SKM-1 treated with dmso at 0.1 percent for 144 hours (cell line): ENCODE results near the gene MRRF.

ENCODE experiments used
- DNase-seq: peaks from one replicate; lab custom pipeline; 2025; ENCODE audit not compliant: unreplicated experiment; lab: John Stamatoyannopoulos, UW

The MRRF gene

DNA sequence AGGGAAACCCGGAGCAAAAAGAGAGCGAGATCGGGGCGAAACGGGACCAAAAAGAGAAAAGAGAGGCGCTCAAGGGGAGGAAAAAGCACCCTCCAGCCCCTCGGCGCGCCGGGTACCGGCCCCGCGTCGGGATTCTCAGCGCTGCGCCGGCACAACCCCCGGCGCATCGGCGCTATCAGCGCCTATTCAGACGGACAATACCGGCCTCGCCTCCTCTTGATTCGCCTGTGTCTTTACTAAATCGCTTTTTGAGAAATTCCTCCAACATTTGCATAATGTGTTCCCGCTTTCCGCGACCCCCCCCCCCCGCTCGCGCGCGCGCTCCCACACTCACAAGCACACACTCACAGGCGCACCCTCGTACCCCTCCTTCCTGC lies 36.5 kb upstream of the MRRF start:
- DNase-seq = no peak

DNA sequence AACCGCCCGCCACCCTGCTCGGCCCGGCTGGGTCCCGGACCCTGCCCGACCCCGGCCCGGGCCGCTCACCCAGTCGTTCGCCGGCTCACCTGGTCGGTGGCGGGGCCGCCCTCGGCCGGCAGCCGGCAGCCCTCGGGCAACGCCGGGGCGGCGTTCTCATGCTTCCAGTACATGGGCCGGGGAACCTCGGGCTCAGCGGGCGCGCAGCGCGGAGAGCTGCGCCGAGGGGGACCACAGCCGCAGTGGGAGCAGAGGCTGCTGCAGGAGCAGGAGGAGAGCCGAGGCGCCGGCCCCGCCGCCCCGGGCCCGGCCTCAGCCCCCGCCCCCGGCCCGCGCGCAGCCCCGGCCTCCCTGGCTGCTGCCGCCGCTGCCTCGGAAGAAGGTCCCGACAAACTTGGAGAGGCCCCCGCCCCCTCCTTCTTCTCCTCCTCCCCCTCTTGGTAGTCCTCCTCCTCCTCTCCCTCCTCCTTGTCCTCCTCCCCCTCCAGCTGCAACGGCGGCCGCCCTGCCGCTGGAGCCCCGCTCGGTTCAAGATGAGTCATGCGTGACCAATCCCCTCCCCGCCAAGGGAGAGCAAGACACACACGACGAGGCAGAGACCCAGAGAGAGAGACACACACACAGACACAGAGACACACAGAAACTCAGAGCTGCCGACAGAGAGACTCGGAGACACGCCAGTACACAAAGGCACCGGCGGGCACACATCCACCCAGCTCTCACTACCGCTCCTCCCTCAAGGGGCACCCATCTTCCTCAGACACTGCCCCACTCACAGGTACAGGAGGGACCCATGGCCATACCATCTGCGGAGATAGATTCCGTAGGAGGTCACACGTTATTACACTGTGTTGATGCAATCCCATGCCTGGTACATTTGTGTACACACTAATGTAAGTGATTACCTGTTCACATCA lies 35.9 kb upstream of the MRRF start, which contains the start of gene LHX6:
Gene LHX6, minus strand, starts transcription at position 390 of the 917 bp plus-strand sequence. Its CDS starts 217 bp downstream, at position 173.
- no peak for DNase-seq

DNA sequence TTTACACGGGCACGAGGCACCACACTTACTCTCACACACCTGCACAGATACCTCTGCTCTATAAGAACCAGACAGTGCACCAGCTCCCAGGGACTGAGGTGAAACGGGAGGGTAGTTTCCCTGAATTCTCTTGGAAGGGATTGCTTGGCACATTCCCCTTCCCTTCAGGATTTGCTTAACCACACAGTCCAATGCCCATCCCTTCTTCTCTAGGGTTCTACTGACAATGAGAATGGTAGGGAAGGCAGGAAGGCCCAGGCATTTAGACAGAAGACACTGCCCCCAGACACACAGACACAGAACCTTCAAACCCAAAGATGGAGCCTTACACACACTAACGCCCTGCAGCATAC lies 35.2 kb upstream of the MRRF start:
- no peak for DNase-seq

DNA sequence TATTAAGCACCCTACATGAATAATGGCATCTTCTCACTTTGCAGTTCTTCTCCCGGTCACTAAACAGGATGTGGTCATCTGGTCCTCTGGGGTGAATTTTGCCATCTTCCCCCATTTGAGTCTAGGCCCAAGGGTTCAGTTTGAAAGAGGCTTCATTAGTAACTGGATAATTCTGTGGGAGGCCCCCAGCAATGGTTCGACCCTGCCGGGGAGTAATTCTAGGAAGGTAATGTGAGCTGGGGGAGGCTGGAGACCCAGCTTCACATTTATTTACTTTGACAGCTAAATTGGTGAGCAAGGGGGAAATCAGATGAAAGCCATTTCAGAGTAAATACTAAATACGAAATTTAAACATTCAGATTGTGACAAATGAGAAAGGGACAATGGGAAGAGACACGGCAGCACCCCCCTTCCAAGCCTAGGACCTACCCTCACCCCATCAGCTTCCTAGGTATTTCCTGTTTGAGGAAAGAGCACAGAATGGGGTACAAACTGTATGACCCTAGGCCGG lies 31.8 kb upstream of the MRRF start:
- no peak for DNase-seq

DNA sequence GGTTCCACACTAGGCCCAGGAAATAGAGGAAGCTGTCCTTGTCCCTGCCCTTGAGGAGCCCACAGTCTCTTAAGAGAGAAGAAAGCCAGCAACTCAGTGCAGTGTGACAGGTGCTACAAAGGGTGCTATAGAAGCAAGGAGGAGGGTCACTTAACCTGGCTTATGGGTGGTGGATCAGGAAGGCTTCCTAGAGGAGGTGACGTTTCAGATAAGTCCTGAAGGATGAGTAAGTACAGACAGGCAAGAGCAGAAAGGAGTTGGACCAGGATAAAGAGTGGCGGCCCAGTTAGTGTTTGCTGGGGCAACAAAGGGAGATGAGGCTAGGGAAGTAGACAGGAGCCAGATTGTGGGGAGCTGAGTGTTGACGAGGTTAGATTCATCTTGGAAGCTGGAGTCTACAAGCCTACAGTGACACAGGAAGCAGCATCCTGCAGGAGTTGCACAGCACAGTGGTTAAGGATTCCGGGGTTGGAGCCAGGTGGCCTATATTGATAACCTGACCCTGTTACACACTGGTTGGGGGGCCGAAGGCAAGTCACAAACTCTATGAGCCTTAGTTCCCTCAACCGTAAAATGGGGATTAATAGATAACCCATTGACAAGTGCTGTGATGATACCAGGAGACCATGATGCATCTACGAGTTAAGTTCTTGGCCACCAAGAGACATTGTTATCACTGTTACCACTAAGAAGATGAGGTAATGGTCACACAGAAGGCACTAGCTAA lies 30.5 kb upstream of the MRRF start:
- DNase-seq = no peak

DNA sequence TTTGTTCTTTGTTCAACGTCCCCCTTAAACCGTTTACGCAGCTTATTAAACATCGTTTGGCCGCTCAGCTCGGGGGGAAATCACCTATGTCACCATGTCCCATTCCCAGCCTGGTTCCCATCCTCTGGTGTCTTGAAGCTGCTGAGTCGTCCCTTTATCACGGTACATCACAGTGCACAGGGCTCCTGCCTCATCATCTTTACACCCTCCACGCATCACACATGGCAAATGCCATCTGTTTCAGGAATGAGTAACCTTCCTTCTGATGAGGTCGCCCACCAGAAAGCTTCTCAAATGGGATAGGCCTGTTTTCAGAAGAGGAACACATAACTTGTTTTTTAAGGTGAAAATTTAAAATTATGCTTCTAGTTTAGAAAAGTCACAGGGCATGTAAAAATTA lies 28.0 kb upstream of the MRRF start:
- no peak for DNase-seq

DNA sequence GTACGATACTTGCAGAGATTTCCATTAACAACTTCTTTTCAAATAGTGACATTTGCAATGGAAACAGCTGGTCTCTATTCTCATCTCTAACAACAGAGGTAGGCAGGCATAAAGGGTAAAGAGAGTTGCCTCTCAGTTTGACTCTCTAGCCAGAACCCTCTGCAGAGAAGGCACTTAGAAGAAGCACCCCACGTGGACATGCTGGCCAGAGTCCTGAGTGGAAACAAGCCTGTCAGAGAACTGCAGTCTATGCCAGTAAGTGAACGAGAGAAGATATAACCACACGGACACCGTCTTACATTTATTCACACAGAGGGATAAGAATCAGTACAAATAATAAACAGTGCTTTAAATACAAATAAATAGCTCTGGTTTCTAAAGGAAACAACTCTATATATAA lies 25.0 kb upstream of the MRRF start:
- no peak for DNase-seq

DNA sequence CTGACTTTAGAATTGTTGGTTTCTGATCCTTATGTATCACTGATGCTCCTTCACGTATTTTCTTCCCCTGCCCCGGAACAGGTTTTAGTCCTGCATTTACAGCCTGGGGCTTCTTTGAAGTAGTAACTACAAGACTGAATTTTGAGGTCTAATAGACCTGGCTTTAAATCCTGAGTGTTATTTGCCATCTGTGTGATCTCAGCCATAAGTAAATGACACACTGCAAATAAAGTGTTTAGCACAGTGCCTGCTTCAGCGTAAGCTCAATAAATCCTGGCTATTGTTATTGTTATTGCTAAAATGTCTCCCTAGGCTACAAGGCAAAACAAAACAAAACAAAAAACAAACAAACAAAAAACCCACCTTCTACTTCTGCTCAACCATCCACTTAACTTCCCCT lies 20.3 kb upstream of the MRRF start:
- DNase-seq = no peak

DNA sequence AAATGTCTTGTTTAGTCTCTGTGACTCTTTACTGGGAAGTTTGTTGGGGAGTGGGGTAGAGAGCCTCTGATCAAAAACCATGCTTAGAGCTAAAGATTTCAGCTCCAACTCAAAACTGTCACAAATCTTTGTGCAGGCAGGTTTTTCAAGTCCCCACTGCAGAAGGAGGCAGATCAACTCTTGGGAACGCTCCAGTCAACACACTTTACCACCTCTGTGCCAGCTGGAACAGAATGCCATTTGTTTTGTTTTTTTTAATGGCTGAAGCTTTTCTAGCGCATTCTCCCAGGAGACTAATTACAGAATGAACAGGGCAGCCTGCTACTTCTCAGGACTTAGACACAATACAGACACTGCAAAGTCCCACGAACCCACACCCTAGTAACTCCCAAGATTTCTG lies 18.0 kb upstream of the MRRF start:
- no peak for DNase-seq

DNA sequence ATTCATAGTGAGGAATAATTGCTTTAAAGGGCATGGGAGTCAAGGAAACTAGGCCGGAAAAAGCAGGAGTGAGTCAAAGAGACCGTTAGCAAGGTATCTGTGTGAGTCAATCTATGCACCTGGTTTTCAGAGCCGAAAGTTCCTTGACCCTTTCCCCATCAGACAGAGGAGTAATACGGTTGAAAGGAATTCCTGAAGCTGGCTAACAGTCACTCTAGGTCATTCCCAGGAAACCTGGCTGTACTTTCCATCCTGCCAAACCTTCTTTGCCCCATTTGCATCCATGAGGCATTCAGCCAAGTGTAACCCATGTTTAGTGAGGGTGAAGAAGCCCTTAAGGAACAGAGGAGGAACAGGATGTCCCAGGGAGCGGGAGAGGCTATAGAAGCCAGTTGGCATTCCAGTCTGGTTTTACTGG lies 16.2 kb upstream of the MRRF start:
- DNase-seq = no peak

DNA sequence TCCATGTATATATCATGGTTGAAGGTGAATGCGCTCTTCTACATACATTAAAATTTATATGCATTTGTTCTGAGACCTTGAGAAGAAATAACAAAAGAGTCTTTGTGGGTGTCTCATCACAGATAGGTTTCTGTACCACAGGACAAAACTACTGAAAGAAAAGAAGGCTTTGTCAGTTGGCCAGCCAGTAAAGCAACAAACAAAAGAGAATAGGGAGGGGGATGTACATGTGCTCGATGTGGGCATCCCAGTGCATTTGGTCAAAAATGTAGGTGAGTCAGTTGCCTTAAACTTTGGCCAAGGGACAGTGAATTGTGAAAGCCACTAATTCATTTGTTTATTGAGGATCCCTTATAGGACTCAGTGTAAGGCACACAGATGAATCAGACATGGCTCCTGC lies 13.3 kb upstream of the MRRF start:
- no peak for DNase-seq

DNA sequence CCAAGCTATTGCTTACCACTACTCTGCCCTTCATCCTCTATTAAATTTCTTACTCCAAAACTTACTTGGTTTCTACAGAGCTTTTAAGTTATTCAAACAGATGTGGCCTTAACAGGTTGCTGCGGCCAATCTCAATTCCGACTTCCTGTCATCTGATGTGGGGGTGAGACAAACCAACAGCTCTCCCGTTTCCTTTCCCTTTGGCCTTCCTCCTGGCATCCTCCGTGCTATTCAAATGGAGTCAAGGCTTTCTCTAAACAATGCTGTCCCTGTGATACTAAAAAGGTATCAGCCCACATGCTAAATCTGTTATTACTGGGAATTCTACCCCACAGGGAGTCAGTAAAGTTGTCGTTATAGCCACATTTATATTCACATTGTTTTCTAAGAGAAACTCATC lies 11.9 kb upstream of the MRRF start:
- DNase-seq = no peak

DNA sequence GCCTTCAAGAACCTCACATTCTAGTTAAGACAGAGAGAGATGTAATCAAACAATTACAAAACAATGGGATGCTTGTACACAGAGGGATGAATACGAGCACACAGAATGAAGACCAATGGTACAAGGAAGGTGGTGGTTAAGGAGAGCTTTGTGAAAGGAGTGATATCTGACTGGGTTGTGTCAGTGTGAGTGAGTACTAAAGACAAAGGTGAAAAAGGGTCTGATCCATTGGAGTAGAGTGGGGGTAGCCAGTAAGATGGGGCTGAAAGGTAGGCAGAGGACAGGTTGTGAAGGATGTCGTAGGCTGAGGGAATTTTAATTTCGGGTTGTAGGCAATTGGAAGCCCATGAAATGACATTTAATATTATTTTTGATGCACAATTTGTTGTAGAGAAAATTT lies 9.9 kb upstream of the MRRF start:
- DNase-seq = no peak

DNA sequence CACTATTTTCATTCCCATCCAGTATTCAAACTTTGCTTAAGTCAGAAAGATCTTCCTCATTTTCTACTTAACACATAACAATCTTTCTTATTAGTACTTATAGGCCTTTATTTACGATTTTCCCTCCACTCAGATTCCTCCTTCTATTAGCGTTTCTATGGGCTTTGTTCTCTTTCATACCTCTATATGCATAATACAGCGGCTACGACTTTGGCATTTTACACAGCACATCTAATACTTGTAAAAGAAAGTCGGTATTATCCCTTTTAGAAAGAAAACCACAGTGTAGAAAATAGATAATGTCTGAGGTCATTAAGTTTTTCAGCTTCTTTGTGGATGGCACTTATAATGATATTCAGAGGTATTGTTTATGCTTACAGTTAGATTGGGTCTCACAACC lies 8.5 kb upstream of the MRRF start:
- DNase-seq = no peak

DNA sequence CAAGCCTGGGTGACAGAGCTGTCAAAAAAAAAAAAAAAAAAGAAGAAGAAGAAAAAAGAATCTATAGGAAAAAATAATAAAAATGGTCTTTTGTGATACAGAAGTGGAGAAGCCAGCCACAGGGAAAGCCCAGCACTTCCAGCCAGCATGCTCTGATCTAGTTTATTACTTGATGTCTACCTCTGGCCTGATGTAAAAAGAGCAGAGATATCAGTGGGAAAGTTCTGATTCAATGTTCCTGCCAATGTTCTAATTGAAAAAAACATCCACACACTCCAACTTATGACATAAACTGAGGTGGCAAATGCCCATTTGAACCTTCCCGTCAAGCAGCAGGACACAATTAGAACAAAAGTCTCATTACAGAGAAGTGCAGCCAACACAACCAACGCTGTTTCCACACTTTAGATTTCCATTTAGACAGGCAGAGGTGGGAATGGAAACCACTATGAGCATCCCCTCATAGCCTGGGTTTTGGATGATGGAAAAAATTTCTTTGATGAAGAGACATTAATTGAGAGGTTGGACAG lies 5.7 kb upstream of the MRRF start:
- DNase-seq = no peak

DNA sequence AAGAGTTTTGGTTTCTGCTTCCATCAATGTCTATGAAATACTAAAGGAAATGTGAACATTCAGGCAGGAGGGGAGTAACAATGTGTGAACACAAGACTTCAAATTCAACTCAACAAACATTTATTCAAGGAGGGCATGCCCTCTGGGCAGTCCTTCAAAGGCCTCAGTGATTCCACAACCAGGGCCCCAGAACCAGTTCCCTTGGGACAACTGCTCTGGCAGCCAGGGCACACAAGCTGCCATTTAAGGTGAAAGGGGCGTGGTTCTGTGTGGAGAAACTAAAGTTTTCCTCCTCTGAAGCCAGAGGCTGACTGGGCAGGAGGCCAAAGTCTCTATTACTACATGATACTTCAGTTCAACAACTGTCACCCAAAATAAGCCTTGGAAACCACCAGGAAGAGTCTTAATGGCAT lies 3.2 kb upstream of the MRRF start:
- no peak for DNase-seq

DNA sequence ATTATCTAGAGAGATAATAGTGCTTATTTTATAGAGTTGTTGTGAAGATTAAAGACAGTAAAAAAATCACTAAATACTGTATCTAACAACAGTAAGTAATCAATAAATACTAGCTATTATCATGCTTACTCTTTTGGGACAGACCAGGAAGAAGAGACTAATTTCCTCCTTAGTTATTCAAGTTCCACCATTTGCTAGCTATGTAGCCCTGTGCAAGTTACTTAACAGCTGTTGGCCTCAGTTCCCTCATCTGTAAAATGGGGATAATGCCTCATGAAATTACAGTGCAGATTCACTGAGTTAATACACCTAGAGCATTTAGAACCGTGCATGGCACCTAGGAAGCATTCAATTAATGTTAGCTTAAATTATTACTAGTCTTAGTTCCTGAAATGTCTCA lies 2.6 kb upstream of the MRRF start:
- no peak for DNase-seq

DNA sequence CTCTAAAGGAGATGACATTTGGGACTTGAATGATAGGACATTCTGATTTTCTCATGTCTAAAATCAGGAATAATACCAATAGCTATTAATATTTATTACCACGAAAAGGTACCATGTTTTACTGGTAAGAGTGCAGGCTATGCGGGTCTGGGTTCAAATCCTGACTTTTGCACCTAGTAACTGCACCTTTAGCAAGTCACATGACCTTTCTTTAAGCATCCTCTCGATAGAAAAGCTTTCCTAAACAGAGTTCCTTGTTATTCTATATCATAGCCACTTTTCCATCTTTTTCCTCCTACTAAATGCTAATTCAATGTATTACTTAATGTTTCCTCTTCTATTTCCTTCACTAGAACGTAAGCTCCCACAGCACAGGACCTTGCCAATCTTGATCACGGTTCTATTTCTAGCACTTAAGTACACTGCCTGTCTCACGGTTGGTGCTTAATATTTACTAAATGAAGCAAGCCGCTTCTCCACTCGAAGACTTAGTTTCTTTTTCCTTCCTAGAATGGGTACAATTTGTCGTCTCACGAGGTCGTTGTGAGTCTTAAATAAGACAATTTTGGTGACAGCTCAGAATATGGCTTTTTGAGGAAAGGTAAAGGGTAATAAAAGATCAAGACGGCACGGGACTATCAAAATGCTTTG lies 858 bp upstream of the MRRF start:
- no peak for DNase-seq

DNA sequence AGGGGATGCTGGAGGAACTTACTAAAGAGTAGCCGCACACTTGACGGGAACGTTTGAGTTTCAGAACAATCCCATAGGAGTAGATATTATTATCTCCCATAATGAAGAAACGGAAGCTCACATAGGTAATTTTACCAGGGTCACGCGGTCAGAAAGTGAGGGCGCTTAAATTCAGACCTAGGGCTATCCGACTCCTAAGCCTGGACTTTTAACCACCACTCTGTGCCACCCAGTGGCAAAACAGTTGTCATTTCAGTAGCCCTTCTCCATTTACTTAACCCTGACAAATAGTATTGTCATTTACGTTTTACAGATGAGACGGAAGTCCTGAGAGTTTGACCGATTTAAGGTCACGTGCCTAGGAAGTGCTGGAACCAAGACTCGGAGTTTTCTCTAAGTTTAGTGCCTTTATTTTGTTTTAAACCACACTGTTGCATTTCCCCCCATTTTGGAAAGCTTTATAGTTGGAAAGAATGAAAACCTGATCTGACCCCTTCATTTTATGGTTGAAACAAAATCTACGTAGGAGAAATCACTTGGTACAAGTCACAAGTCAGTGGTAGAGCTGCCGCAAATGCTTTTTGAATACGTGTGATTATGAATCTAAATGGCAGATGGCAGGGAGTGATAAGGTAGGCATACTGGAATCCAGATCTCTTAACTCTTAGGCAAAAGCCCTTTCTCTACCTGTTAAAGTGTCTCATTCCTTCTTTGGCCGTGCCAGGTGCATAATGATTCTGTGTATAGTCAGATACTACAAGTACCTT lies 650 bp downstream of the MRRF start:
- DNase-seq = peak; percentile 41

DNA sequence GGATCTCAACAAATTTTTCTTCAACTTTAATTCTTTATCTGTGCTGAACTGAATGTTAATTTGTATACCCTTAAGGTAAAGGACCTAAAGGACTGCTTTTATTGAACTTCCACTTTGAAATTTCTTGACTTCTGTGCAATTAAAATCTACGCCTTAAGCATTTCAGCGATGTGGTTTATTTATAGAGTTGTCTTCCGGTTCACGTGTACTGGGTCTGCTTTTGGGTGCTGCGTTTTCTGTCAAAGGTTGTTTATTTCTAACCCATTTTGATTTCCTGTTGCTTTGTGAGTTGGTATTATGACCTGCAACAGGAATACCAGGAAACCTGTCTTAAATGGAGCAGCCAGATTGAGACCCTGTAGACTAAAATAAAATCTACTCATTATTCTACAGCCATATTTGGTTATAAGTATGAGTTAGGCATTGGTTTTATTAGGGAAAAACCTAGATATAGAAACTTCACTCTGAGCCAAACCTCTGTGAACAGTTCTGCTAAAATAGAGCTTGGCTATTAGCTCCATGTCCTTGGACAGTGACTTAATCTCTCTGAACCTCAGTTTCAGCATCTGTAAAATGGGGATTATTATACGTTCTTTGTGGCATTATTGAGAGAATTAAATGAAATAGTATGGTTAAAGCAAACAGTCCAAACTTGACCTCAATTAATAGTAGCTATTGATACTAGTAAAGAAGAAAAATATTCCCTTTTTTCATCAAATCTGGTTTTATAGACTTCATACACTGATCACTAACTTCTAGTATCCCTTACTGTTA lies 3.5 kb downstream of the MRRF start:
- DNase-seq = no peak
